ENCODE data around the gene MEIS3.

MEIS3 gene

DNA sequence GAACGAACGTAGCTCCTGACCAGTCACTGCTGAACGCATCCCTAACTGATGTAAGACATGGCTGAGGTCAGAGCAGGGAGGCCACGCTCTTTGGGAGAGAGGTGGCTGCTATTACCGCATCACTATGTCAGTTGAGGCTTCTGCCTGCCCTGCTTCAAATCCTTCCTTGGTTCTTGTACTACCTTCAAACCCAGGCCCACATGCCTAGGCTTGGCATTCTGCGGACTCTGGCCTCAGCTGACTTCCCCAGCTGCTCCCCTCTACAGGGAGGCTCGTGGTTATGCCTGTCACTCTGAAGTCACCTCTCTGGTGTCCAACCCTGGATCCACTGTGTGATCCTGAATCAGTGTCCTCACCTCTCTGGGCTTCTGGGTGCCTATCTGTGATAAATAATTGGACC is 14.8 kb upstream of the MEIS3 start:
- no peak for DNase-seq

DNA sequence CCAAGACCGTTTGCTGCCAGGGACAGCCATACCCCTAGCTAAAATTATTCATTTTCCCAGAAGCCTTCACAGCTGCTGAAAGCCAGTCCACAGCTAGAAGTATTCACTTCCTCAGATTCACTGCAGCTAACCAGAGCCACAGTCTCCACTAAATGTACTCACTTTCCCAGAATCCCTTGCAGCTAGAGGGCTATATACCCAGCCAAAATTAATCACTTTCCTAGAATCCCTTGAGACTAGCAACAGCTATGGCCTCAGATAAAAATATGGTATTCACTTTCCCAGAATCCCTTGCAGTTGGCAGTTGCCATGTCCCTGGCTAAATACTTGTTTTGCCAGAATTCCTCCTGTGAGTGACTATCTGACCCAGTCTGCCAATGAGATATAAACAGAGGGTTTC is 13.8 kb upstream of the MEIS3 start:
- DNase-seq, result no peak

DNA sequence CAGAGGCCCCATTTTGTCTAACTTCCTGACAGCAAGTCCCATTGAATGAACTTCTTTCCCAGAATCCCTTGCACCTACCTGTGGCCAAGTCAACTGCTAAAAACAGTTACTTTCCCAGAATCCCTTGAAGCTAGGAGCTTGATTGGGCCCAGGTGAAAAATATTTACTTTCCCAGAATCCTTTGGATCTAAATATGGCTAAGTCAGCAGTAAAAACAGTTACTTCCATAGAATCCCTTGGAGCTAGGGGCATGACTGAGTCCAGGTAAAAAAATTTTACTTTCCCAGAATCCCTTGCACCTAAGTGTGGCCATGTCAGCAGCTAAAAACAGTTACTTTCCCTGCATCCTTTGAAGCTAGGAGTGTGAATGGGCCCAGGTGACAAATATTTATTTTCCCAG is 13.2 kb upstream of the MEIS3 start:
- no peak for DNase-seq

DNA sequence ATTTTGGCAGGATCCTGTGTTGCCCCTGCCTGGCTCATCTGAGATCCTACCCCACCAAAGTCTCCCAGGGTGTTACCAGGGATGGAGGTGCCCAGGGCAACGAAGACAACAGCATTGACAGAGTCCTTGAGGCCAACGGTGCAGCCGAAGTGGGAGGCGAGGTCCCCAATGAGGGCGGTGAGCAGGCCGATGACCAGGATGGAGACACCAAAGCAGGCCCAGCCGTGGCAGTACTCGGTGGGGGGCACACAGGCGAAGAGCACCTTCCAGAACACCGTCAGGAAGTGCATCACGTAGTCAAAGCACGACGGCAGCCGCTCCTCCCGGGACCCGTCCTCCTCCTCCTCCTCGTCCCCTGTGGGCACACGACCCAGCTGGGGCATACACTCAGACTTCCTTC is 12.8 kb upstream of the MEIS3 start:
- no peak for DNase-seq

DNA sequence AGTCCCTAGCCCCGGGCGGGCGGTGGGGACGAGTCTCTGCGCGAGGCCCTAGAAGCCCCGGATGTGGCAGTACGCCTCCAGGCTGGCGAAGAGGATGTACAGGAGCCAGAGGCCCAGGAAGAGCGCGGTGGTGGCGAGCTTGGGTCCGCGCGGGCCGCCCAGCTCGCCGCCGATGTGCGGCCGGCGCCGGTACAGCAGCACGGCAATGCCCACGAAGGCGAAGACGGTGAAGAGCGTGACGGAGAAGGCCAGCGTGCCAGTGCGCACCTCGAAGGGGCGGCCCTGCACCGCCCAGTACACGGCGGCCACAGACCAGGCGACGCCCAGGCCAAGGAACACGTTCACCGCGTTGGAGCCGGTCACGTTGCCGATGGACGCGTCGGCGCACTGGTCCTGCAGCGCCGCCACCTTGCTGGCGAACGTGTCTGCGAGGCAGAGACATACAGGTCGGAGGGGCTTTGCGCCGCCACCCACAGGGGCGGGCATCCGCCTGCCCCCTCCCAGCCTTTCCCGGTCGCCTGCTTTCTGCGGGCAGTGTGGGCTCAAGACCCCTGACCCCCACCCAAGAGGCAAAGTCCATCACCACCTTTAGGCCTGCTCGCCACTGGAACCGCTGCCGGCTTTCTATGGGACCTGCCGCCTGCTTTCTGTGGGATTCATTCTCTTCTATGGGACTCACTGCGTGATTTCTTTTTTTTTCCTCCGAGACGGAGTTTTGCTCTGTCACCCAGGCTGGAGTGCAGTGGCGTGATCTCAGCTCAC is 10.9 kb upstream of the MEIS3 start:
- DNase-seq, result no peak

DNA sequence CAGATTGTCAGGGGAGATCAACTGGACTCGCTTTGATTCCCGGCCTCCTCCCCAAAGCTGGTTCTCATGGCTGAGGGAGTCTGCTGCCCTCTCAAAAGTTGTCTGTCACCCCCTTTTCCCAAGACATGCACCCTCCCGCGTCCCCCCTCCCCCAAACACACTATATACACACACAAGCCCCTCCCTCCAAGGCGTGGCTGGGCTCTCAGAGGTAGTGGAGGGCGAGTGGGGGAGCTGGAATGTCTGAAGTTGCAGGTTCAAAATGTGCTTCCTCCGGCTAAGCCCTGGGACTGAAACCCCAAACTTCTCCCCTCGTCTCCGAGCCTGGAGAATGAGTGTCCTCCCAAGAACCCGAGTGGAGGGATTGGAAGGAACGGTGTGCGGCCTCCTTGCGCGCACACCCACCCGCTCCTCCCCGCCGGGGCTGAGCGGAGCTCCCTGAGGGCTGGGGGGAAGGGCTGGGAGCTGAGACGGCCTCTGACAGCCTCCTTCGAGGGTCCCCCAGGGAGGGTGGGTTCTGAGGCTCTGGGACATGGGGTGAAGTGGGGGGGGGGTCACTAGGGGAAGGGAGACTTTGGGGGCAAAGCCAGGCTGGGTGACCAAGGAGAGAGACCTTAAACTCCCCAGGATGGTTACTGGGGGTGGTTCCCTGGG is 9.9 kb upstream of the MEIS3 start:
- no peak for DNase-seq

DNA sequence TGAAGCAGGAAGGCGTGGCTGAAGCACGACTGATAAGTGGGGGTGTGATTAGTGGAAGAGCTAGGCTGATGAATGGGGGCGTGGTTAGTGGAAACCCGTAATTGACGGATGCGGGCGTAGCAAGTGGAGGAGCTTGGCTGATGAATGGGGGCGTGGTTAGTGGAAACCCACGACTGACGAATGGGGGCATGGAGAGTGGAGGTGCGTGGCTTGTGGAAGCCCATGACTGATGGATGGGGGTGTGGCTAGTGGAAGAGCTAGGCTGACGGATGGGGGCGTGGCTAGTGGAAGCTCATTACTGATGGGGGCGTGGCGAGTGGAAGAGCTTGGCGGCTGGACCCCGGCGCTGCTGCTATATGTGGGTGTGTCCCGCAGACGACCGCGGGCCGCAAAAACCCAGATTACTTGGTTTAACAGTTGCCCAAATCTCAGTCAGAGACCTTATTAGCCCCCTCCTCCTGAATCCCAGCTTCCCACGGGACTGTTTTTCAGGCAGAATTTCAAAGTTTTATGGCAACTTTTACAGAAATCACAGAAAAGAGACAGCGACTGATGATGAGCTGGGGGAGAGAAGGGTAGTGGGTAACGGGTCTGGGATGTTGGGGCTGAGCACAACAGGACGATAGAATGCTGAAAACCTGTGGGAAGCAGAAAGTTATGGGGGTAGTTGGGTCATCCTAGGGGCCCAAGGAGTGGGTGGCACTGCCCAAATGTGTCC is 9.0 kb upstream of the MEIS3 start:
- peak; percentile 78 to 81 for DNase-seq

DNA sequence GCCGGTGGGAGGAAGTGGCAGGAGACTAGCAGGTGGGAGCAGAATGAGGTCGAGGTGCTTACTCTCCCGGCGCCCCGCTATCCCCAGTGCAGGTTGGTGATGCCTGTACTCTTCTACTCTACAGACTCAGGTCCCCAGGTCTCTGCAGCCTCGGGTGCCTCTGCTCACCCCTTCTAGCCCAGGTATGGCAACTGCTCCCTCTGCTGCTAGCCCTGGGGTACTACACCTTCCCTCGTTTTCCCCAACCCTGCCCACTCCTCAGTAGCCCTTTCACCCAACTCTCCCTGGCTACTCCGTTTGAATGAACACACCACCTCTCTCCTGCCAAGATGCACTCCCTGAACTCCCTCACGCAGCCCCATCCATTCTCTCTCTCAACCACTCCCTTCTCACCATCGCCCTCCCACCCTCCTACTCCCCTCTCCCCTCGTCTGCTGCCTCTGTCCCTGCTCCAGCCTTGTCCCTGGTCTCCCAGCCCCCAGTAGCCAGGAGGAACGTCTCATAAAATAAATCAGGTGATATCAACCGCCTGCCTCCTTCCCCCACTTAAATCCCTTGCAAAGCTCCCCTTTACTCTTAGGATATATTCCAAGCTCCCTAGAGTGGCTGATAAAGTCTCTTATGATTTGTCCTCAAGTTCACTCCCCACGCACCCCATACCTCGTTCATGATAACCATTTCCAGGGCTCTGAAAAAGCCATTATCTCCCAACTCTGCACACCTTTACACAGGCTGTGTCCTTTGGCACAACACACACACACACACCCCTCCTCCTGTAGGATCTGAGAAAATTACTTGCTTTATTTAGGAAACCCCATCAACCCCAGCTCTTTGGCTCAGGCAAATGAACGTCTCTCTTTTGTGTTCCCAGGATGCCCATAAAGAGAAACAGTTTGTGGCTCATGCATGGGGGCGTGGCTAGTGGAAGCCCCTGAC is 8.2 kb upstream of the MEIS3 start:
- DNase-seq, result peak; percentile 22 to 35

DNA sequence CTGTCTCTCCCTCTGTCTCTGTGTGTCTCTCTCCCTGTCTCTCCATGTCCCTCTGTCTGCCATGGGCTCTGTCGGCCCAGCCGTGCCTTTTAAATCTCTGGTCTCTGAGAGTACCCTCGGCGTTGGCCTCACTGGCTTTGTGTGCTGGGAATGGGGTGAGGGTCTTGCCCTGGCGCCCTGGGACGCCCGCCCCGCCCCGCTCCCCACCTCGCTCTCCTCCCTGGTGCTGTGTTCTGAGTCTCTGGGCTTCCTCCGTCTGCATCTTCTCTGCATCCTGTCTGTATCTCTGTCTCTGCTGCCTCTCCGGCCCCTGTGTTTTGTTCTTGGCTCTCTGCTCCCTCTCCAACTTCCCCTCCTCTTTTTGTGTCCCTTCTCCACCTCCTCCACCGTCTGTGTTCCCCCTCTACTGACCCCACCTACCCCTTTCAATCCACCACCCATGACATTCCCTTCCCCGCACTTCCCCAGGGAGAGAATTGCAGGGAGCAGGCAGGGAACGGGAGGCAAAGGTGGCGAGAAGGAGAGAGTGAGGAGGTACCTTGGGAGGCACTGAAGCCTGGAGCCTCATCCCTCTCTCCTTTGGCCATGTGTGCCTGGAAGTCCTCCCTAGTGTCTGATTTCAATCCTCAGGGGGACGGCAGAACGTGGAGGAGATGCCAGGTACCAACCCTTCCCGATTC is 4.0 kb upstream of the MEIS3 start:
- no peak for DNase-seq

DNA sequence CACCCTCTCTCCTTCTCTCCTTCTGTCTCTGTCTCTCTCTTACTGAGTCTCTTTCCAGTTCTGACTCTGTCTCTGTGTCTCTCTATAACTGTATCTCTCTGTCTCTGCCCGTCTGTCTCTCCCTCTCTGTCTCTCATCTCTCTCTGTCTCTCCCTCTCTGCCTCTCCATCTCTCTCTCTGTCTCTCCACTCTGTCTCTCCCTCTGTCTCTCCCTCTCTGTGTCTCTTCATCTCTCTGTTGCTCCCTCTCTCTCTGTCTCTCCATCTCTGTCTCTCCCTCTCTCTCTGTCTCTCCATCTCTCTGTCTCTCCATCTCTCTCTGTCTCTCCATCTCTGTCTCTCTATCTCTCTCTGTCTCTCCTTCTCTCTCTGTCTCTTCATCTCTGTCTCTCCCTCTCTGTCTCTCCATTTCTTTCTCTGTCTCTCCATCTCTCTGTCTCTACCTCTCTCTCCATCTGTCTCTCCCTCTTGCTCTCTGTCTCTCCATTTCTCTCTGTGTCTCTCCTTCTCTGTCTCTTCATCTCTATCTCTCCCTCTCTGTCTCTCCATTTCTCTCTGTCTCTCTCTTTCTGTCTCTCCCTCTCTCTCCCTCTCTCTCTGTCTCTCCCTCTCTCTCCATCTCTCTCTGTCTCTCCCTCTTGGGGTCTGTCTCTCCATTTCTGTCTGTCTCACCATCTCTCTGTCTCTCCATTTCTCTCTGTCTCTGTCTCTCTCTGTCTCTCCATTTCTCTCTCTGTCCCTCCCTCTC is 3.3 kb upstream of the MEIS3 start:
- no peak for DNase-seq

DNA sequence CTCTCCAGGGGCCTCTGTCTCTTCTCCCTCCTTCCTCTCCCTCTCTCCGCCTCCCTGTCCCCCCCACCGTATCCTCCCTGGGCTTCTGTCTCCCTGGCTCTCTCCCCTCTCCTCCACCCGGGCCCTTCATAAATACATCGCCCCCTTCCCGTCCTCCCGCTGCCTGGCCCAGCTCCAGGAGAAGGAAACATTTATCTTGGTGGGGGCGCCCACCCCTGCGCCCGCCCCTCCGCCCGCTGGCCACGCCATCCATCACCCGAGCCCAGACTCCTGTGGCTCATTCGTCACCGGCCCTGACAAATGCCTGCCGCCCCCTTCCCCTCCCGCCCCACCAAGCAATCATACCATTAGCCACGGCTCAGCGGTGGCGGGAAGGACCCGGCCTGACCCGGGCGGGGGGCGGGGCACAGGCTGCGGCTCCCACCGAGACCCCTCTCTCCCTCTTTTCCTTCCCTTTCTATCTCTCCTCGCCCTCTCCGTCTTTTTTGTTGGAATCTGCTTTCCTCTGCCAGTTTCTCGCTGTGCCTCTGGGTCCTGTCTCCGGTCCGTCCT is 2.6 kb upstream of the MEIS3 start:
- no peak for DNase-seq

DNA sequence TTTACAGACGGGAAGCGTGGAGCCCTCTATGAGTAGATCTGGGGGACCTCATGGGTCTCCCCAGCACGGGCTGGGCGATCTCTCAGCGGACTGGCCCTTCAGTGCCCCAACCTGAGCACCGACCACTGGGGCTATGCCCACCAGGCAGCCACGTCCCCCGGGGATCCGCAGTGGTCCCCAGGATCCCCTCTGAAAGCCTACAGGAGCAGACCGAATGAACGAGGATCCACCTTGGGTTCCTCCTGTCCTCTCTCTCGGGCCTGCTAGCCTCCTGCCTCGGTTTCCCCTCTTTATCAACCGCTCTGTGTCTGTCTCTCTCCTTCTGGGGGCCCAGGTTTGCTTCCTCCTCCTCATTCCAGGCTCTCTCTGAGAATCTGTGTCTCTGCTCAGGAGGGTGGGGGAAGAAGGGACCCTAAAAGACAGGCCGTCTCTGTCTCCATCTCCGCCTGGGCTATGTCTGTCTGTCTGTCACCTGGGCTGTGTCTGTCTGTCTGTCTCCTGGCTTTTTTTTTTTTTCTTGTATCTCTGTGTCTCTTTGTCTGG is 2.0 kb upstream of the MEIS3 start:
- no peak for DNase-seq

DNA sequence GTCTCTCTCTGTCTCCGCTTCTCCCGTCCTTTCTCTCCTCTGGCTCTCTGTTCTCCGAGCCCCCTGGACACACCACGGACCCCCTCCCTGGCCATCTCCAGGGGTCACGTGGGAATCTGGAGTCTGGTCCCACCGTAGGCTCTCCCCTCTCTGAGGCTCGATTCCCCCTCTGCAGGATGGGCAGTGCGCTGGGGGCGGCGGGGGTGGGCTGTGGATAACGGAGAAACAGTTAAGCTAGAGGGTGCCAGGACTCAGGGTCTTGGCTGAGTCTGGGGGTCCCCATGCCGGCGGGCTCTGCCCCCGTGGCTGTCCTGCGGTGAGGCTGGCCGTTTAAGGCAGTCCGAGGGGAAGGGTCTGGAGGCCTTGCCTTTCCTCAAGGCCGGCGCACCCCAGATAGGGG is 462 bp upstream of the MEIS3 start:
- DNase-seq, result no peak

DNA sequence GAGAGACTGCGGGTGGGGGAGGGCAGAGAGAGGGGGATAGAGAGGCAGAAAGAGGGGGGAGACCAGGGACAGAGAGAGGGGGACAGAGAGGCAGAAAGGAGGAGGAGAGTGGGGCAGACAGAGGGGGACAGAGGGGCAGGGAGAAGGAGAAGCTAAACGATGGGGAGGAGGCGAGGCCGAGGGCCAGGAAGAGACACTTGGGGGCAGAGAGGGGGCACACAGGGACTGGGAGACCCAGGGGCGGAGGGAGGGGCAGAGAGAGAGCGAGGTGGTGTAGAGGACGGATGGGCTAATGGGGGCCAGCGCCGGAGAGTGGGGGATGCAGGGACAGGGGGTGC is 666 bp downstream of the MEIS3 start:
- DNase-seq, result no peak

DNA sequence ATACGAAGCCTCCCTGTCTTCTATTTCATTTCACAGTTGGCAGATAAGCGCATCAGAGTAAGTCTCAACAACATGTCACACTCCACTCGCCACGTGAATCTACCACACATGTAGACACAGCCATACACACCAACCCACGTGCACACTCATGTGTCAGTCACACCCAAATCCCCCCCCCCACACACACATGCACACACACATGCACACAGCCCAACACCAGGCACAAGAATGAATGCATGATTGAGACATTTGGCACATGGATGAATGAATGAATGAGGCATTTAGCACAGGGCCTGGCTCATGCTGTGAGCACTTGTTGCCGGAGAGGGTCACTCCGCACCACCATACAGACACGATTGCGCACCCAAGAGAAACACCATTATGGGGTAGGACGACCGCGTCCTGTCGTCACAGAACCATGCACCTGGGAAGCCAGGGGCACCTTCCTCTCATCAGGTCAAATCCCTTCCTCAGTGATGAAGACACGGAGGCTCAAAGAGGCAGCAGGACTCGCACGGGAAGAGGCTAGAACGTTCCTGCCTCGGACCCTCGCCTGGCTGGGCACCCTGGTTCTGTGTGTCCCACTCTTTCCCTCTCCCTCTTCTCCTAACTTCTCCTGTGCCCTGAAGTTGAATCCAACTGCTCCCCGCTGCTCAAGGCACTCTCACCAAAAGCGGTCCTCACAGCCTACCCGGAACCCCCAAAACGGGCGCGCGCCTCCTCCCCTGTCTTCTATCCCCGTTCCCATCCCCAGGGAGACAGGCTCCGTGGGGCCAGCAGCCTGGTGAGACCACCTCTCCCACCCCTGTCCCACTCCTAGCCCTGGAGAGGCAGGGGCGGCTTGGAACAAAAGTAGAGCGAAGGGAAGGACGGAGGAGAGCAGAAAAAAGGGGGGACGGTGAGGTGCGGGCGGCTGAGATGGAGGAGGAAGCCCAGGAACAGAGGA is 1.3 kb downstream of the MEIS3 start:
- no peak for DNase-seq

DNA sequence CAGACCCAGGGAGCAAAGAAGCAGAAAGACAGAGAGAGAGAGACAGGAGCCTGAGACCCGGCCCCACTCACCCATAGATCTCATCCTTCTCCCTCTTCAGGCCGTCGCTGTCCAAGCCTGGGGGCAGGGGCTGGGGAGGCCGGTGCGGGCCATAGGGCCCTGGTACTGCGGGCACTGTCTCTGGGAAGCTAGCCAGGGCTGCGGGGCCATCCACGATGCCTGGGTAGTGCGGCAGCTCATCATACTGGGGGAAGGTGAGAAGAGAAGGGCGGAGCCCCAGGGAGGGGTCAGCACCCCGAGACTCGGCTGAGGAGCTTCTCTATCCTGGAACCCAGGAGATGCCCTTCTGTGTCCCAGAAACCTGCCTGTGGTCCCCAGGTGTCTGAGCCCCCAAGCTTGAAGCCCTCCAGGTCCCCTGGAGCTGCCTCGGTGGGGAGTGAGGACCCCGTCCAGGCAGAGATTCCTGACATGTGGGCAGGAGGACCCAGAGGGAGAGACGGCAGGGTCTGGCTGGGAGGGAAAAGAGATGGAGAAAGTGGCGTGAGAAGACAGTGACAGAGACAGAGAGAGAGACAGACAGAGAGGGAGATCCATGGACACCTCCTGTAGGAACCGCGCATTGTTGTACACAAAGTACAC is 2.1 kb downstream of the MEIS3 start:
- no peak for DNase-seq

DNA sequence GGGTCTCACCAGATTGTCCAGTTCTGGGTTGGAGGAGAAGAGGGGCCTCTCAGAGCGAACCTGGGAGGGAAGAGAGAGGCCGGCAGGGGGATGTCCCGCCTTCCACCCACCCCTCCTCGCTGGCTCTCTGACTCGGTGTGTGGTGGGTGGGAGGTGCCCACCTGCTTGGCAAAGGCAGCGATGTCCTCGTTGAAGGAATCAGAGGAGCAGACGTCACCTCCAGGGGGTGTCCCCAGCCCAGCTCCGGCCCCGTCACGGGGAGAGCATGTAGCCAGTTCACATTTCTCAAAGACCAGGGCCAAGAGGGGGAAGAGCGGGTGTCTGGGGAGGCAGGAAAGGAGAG is 2.7 kb downstream of the MEIS3 start:
- DNase-seq, result no peak

DNA sequence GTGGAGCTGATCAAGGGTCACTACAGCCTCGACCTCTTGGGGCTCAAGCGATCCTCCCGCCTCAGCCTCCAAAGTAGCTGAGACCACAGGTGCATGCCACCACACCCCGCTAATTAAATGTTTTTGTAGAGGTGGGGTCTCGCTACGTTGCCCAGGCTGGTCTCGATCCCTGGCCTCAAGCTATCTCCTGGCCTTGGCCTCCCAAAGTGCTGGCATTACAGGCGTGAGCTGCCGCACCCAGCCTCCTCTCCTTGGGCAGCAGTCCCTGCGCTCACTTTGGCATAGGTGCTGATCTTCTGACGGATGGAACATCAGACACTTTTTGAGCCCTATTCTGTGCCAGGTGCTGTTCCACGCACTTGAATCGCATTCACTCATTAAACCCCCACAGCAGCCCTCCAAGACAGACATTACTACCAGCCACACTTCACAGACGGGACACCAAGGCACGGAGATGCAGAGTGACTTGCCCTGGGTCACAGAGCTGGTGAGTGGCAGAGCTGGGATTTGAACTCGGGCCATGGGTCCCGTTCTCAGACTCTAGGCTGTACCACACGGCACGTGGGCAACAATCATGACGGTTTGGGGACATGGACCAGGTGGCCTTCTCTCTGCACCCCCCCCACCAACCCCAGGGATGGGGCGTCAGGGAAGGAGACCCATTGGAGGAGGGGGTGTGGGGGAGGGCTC is 3.2 kb downstream of the MEIS3 start:
- DNase-seq, result no peak

DNA sequence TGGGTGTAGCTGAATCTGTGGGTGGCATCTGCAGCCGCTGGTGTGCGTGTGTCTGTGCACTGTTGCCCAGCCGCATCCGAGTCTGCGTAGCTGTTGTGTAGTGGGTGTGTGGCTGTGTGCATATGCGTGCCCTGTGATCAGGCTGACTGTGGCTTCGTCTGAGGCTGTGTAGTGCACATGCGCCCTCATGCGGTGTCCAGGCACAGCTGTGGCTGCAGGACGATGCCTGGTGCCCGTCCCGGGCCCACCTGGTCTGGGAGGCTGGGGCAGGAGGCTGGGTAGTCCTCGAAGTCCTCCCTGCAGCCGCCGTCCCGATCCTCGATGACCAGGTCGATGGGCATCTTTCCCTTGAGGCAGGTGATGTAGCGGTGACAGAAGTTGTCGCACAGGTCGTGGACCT is 4.9 kb downstream of the MEIS3 start:
- DNase-seq, result no peak
